MM.1S (cell line): ENCODE measurements around the gene EIF4EBP2.

Experiments
- DNase-seq: peaks from one replicate; pipeline ENCODE4 v3.0.0-alpha.2; 2015
- H2AFZ ChIP-seq: fragments of 300-600 bp; sonication (generic); 2 replicates; pipeline ENCODE4 v1.6.0; 2016; ENCODE audit warnings: antibody characterized with exemption, low read length
- H3F3A ChIP-seq: fragments of 300-600 bp; sonication (generic); 2 replicates; pipeline ENCODE4 v1.6.1; 2016; ENCODE audit warnings: mild to moderate bottlenecking, antibody characterized with exemption, low read length, moderate library complexity, mixed read lengths; ENCODE audit not compliant: insufficient read depth
- H3K27ac ChIP-seq: fragments of 300-600 bp; sonication (generic); 2 replicates; pipeline ENCODE4 v1.5.1; 2016; ENCODE audit warnings: mild to moderate bottlenecking, low read length
- H3K27me3 ChIP-seq: fragments of 300-600 bp; sonication (generic); replicated peaks from 2 replicates; pipeline ENCODE4 v1.6.0; 2016; ENCODE audit warnings: low read length; ENCODE audit not compliant: insufficient read depth
- H3K36me3 ChIP-seq: fragments of 300-600 bp; sonication (generic); replicated peaks from 2 replicates; pipeline ENCODE4 v1.6.1; 2016; ENCODE audit warnings: mild to moderate bottlenecking, low read length, mixed read lengths; ENCODE audit not compliant: insufficient read depth
- H3K4me1 ChIP-seq: fragments of 300-600 bp; sonication (generic); 2 replicates; pipeline ENCODE4 v1.6.1; 2016; ENCODE audit warnings: low read length, mixed read lengths
- H3K4me2 ChIP-seq: fragments of 300-600 bp; sonication (generic); 2 replicates; pipeline ENCODE4 v1.6.0; 2016; ENCODE audit warnings: low read depth, low read length
- H3K4me3 ChIP-seq: fragments of 300-600 bp; sonication (generic); 2 replicates; pipeline ENCODE4 v1.5.1; 2016; ENCODE audit warnings: low read length, mixed read lengths
- H3K79me2 ChIP-seq: fragments of 300-600 bp; sonication (generic); 2 replicates; pipeline ENCODE4 v1.6.1; 2016; ENCODE audit warnings: mixed run types, low read length, mixed read lengths
- H3K9ac ChIP-seq: fragments of 300-600 bp; sonication (generic); 2 replicates; pipeline ENCODE4 v1.6.1; 2016; ENCODE audit warnings: low read length, mixed read lengths
- H3K9me2 ChIP-seq: fragments of 300-600 bp; sonication (generic); replicated peaks from 2 replicates; pipeline ENCODE4 v1.6.1; 2016; ENCODE audit warnings: mild to moderate bottlenecking, low read length, mixed read lengths; ENCODE audit not compliant: insufficient read depth
- H3K9me3 ChIP-seq: fragments of 300-600 bp; sonication (generic); replicated peaks from 2 replicates; pipeline ENCODE4 v1.6.1; 2016; ENCODE audit warnings: mild to moderate bottlenecking, low read length, mixed read lengths; ENCODE audit not compliant: insufficient read depth
- H4K20me1 ChIP-seq: fragments of 300-600 bp; sonication (generic); 2 replicates; pipeline ENCODE4 v1.6.1; 2016; ENCODE audit warnings: mild to moderate bottlenecking, low read length, moderate library complexity, mixed read lengths; ENCODE audit not compliant: insufficient read depth
- EZH2 ChIP-seq: fragments of 300-600 bp; sonication (generic); optimal IDR thresholded peaks from 2 replicates; pipeline ENCODE3; 2017; ENCODE audit warnings: low read depth, mild to moderate bottlenecking, antibody characterized with exemption, low read length, mixed read lengths
- EZH2phosphoT487 ChIP-seq: fragments of 300-600 bp; sonication (generic); IDR thresholded peaks from 2 replicates; pipeline ENCODE4 v1.6.1; 2018; ENCODE audit warnings: antibody characterized with exemption, low read length
- TF ChIP-seq, protein P1 (sequence below): fragments of 300-600 bp; sonication (generic); IDR thresholded peaks from 2 replicates; pipeline ENCODE4 v1.5.1; 2016; ENCODE audit warnings: antibody characterized with exemption, low read length, mixed read lengths

The EIF4EBP2 gene

GRCh38 chr10:70403483-70404035, 386 bp upstream of the EIF4EBP2 start:
- Histone ChIP-seq H3K79me2 (peaks cover 34% of the 10 kb centered on the region), H3K9ac (peak overlapping the region; percentile 90; the same call in 1 of the 2 replicates), H3K27ac (no peak overlapping the region; the same call in 1 of the 2 replicates), H3K9me2 (no peaks in the 10 kb centered on the region), H3F3A (peaks cover 9% of the 10 kb centered on the region), H3K36me3 (no peaks in the 10 kb centered on the region), H3K27me3 (no peaks in the 10 kb centered on the region), H3K4me3 (peak overlapping the region; percentile 90), H3K9me3 (no peaks in the 10 kb centered on the region), H4K20me1 (0 out of 2 replicates have a peak, but pooled peaks cover 3% of the 10 kb centered on the region), H3K4me2 (peak overlapping the region; percentile 86), H3K4me1 (peaks cover 3% of the 10 kb centered on the region), H2AFZ (peak overlapping the region; percentile 94)
- TF ChIP-seq EZH2 (no peak), EZH2phosphoT487 (no peak)
- TF ChIP-seq, protein P1, sequence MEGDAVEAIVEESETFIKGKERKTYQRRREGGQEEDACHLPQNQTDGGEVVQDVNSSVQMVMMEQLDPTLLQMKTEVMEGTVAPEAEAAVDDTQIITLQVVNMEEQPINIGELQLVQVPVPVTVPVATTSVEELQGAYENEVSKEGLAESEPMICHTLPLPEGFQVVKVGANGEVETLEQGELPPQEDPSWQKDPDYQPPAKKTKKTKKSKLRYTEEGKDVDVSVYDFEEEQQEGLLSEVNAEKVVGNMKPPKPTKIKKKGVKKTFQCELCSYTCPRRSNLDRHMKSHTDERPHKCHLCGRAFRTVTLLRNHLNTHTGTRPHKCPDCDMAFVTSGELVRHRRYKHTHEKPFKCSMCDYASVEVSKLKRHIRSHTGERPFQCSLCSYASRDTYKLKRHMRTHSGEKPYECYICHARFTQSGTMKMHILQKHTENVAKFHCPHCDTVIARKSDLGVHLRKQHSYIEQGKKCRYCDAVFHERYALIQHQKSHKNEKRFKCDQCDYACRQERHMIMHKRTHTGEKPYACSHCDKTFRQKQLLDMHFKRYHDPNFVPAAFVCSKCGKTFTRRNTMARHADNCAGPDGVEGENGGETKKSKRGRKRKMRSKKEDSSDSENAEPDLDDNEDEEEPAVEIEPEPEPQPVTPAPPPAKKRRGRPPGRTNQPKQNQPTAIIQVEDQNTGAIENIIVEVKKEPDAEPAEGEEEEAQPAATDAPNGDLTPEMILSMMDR, result no peak
- DNase-seq, result no peak

- Histone ChIP-seq H3K4me1 (peaks cover 3% of the 10 kb centered on the region), H3K36me3 (no peaks in the 10 kb centered on the region), H3K4me2 (peak overlapping the region; percentile 86), H3K27ac (peak overlapping the region; percentile 72; the same call in 1 of the 2 replicates), H3K9ac (peak overlapping the region; percentile 90), H3F3A (peaks cover 9% of the 10 kb centered on the region), H4K20me1 (0 out of 2 replicates have a peak, but pooled peaks cover 7% of the 10 kb centered on the region), H3K79me2 (peaks cover 46% of the 10 kb centered on the region), H3K4me3 (peak overlapping the region; percentile 90), H3K9me2 (no peaks in the 10 kb centered on the region), H3K9me3 (no peaks in the 10 kb centered on the region), H2AFZ (peak overlapping the region; percentile 57), H3K27me3 (no peaks in the 10 kb centered on the region)
- no peak for DNase-seq
- no peak for TF ChIP-seq EZH2phosphoT487
- TF ChIP-seq, protein P1, result no peak
- no peak for TF ChIP-seq EZH2
Measured at GRCh38 chr10:70404787-70405036, 767 bp downstream of the EIF4EBP2 start.

GRCh38 chr10:70405037-70405824, 1.3 kb downstream of the EIF4EBP2 start:
- Histone ChIP-seq H4K20me1 (0 out of 2 replicates have a peak, but pooled peaks cover 7% of the 10 kb centered on the region), H3K79me2 (peaks cover 48% of the 10 kb centered on the region), H3K27me3 (no peaks in the 10 kb centered on the region), H3K9me3 (no peaks in the 10 kb centered on the region), H3K36me3 (no peaks in the 10 kb centered on the region), H3K4me3 (peak overlapping the region; percentile 90), H2AFZ (no peak overlapping the region), H3K9me2 (no peaks in the 10 kb centered on the region), H3K4me1 (peaks cover 3% of the 10 kb centered on the region), H3K27ac (peak overlapping the region; percentile 72; the same call in 1 of the 2 replicates), H3F3A (peaks cover 9% of the 10 kb centered on the region), H3K4me2 (peak overlapping the region; percentile 86), H3K9ac (peak overlapping the region; percentile 90)
- TF ChIP-seq EZH2phosphoT487 (no peak), EZH2 (no peak)
- TF ChIP-seq, protein P1, result no peak
- DNase-seq, result peak; percentile 61
